GM12864 (cell line): ENCODE data around the gene BUD31.
"Not testable (repeated sequence)": the region's sequence is repeated elsewhere in the genome, so short reads cannot be mapped to it uniquely, and the experiment has no call there.

ENCODE experiments used
- DNase-seq: peaks from one replicate; pipeline ENCODE4 v3.0.0-alpha.2; 2011; ENCODE audit warnings: low read depth
- H3K4me3 ChIP-seq: 2 replicates; pipeline ENCODE4 v1.5.1; 2011; ENCODE audit warnings: mild to moderate bottlenecking, low read depth, low read length, control low read depth
- TF ChIP-seq, protein P1 (sequence below): IDR thresholded peaks from 2 replicates; pipeline ENCODE4 v1.5.1; 2011; ENCODE audit warnings: low read depth, mild to moderate bottlenecking, moderate library complexity, low read length, control low read depth, inconsistent platforms; ENCODE audit errors: missing control alignments

Gene BUD31

DNA sequence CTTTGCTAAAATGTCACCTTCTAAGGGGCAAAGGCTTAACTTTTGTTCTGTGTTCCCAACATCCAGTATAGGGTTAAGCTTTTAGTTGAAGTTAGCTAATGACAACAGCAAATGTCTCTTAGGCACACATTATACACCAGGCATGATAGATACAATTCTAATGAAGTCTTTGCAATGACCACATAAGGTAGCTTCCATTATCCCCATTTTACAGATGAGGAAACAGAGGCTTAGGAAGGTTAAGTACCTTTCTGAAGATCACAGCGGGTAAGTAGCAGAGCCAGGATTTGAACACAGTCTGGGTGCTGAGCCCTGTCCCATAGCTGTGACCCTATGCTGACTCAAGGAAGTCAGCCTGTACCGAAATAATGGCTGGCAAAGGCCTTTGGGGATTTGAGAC, 1.9 kb downstream of the BUD31 start:
- H3K4me3 ChIP-seq = no peak overlapping the region; the same call in 1 of the 2 replicates
- no peak for DNase-seq
- TF ChIP-seq, protein P1, sequence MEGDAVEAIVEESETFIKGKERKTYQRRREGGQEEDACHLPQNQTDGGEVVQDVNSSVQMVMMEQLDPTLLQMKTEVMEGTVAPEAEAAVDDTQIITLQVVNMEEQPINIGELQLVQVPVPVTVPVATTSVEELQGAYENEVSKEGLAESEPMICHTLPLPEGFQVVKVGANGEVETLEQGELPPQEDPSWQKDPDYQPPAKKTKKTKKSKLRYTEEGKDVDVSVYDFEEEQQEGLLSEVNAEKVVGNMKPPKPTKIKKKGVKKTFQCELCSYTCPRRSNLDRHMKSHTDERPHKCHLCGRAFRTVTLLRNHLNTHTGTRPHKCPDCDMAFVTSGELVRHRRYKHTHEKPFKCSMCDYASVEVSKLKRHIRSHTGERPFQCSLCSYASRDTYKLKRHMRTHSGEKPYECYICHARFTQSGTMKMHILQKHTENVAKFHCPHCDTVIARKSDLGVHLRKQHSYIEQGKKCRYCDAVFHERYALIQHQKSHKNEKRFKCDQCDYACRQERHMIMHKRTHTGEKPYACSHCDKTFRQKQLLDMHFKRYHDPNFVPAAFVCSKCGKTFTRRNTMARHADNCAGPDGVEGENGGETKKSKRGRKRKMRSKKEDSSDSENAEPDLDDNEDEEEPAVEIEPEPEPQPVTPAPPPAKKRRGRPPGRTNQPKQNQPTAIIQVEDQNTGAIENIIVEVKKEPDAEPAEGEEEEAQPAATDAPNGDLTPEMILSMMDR = no peak

DNA sequence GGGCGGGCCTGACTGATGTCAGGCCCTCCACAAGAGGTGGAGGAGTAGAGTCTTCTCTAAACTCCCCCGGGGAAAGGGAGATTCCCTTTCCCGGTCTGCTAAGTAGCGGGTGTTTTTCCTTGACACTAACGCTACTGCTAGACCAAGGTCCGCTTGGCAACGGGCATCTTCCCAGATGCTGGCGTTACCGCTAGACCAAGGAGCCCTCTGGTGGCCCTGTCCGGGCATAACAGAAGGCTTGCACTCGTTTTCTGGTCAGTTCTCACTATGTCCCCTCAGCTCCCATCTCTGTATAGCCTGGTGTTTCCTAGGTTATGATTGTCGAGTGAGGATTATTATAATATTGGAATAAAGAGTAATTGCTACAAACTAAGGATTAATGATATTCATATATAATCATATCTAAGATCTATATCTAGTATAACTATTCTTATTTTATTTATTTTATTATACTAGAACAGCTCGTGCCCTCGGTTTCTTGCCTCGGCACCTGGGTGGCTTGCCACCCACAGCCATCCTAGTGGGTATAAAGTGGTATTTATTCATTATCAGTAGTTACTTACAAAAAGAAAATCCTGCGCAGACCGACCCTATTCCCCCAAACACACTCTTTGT, 6.9 kb downstream of the BUD31 start:
- DNase-seq, H3K4me3 ChIP-seq: not testable (repeated sequence)
- TF ChIP-seq, protein P1 = peak; percentile 49

DNA sequence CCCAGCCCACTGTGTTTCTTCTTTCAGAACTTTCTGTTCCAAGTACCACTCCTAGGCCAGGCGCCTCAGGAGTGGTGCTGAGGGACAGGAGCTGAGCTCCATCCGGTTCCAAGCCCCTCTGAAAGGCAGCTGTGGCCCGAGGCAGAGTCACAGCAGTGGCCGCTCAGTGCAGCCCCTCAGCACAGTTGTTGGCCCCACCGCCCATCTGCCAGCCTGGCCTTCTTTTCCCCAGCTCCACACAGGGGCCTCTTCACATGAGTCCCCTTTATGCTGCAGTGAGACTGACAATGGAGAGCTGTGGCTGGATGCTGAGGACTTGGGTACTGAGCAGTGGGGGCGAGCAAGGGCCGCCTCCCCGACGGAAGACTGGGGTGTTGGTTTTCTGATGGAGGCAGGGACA, 9.5 kb downstream of the BUD31 start:
- H3K4me3 ChIP-seq = no peak overlapping the region
- no peak for DNase-seq
- TF ChIP-seq, protein P1 = no peak

DNA sequence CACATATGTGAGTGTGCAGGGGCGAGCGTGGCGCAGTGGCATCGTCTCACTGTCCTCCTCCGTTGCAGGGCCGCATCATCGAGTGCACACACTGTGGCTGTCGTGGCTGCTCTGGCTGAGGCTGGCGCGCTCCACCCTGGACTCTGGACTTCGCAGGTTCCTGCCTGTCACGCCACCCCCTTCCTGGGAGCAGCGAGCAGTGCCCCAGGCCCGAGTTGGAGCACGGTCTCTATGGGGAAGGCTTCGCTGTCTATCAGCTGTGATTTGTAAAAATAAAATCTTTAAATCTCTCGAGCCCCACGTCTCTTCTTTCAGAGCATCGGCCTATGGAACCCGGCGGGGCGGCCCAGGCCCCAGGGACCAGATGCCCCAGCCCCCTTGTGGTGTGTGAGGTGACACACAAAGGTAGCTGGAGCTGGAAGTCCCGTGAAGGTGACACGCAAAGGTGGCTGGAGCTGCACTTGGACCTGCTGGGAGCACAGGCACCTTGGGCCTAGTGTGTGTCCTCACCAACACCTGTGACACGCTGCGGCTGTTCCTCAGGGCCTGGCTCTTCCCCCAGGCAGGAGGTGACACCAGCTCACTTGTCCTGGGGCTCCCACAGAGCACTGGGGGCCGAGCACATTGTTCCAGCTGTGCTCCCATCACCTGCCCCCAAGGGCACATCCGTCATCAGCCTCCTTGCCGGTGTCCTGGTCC, 10.7 kb downstream of the BUD31 start:
- TF ChIP-seq, protein P1 = no peak
- no peak overlapping the region for H3K4me3 ChIP-seq
- no peak for DNase-seq

DNA sequence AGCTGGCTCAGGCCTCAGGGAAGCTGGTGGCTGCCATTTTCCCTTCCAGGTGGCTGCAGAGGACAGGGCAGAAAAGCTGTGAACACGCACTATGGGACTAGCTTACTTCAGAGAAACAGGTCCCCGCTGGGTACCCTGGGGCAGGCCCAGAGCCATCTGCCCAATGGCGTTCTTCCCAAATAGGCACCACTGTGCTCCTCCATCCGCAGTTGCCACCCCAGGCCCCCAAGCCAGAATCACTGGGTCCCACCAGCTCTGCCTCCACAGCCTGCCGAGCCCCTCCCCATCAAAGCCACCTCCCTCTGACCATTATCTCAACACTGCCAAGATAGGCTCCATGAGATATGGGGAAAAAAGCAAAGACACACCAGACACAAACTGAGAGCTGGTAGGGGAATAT, 11.4 kb downstream of the BUD31 start:
- no peak overlapping the region for H3K4me3 ChIP-seq
- TF ChIP-seq, protein P1 = no peak
- no peak for DNase-seq

DNA sequence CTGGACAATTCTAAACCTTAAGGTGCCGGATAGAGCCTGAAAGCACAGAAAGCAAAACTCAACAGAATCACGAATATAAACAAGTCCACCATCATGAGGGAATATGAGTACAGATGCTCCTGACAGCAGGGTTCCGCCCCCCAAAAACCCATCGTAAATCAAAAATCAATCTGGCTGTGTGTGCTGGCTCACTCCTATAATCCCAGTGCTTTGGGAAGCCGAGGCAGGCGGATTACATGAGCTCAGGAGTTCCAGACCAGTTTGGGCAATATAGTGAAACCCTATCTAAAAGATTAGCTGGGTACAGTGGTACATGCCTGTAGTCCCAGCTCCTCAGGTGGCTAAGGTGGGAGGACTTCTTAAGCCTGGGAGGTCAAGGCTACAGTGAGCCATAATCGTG, 12.2 kb downstream of the BUD31 start:
- no peak for DNase-seq
- no peak overlapping the region for H3K4me3 ChIP-seq
- TF ChIP-seq, protein P1 = no peak

DNA sequence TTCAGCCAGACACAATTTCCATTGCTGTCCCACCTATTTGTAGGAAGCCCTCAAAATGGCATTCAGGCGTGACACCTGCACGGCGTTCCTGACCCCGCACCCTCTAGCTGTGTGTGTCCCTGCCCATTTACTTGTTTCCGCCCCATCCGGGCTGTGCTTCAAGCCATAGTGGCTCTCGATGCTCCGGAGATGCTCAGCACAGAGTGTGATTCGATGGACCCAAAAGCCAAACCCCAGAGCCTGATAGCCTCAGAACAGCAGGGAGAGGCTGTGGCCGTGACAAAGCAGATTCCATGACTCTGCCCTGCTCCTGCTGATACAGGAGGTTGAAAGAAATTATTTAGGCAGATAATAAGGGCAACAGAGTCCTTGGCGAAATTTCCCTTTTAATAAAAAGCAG, 13.4 kb downstream of the BUD31 start:
- no peak for DNase-seq
- TF ChIP-seq, protein P1 = no peak
- H3K4me3 ChIP-seq = no peak overlapping the region
